ENCODE measurements around the gene PRKAR1A. TPM values are rescaled to one million over a fixed set of nuclear protein-coding genes. Genes with fewer than 3 reads are reported as not detected.
"Not testable (repeated sequence)": the region's sequence is repeated elsewhere in the genome, so short reads cannot be mapped to it uniquely, and the experiment has no call there.

PRKAR1A gene
- total and polyA plus RNA-seq, 2 donors = 183 to 326 TPM

- H3K4me1 ChIP-seq (ENCODE audit: insufficient read depth) = no peaks in the 10 kb centered on the region
- no peaks in the 10 kb centered on the region for H3K36me3 ChIP-seq (ENCODE audit: insufficient read depth)
- H3K27ac ChIP-seq (ENCODE audit: low read depth) = no peak overlapping the region
- no peak overlapping the region for H3K4me3 ChIP-seq (ENCODE audit: low read depth, low read length)
- no peak for DNase-seq (ENCODE audit: extremely low spot score)
Measured at GRCh38 chr17:68569346-68569745, 57.1 kb downstream of the PRKAR1A start.

GRCh38 chr17:68570526-68570925 lies 58.3 kb downstream of the PRKAR1A start:
- 54% methylated on average over 1 of the region's 1 CpG for WGBS
- Histone ChIP-seq H3K4me1 (ENCODE audit: insufficient read depth) (no peaks in the 10 kb centered on the region), H3K36me3 (ENCODE audit: insufficient read depth) (no peaks in the 10 kb centered on the region), H3K27ac (ENCODE audit: low read depth) (no peak overlapping the region), H3K4me3 (ENCODE audit: low read depth, low read length) (no peak overlapping the region)
- no peak for DNase-seq (ENCODE audit: extremely low spot score)

DNA sequence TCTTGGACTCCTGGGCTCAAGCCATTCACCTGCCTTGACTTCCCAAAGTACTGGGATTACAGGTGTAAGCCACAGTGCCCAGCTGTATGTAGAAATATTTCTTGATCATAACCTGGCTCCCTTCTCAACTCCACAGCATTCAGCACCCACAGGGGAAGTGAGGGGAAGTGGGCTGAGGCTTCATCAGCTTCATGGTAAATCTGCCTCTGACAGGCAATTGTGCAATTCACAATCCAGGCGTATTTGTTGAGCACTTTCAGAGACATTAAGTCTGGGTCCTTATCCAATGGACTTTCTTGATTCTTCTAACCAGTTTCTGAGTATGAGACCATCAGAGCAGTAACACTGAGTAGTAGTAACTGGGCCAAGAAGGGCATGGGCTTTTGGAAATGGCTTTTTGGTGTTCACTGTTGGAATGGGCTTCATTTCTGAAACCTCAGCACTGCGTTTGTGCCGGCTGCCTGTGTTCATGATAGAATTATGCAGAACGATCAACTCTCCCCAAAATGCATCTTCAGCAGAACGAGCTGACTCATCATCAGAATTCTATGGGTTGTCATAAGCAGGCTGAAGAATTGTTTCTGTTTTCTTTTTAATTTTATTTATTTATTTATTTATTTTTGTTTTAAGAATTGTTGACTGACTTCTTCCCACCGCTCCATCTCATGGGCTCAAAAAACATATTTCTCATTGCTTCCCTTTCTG lies 60.1 kb downstream of the PRKAR1A start:
- no peak overlapping the region for H3K27ac ChIP-seq (ENCODE audit: low read depth)
- no peak overlapping the region for H3K4me3 ChIP-seq (ENCODE audit: low read depth, low read length)
- no peaks in the 10 kb centered on the region for H3K4me1 ChIP-seq (ENCODE audit: insufficient read depth)
- no peaks in the 10 kb centered on the region for H3K36me3 ChIP-seq (ENCODE audit: insufficient read depth)
- no peak for DNase-seq (ENCODE audit: extremely low spot score)
- WGBS = 91% methylated on average over 6 of the region's 6 CpGs

- WGBS = 98% methylated on average over 1 of the region's 1 CpG
- no peak overlapping the region for H3K27ac ChIP-seq (ENCODE audit: low read depth)
- no peaks in the 10 kb centered on the region for H3K4me1 ChIP-seq (ENCODE audit: insufficient read depth)
Measured at GRCh38 chr17:68573338-68573737, 61.1 kb downstream of the PRKAR1A start.

GRCh38 chr17:68576137-68576536 lies 63.9 kb downstream of the PRKAR1A start:
- Histone ChIP-seq H3K4me3 (ENCODE audit: low read depth, low read length) (no peak overlapping the region), H3K27ac (ENCODE audit: low read depth) (no peak overlapping the region), H3K36me3 (ENCODE audit: insufficient read depth) (no peaks in the 10 kb centered on the region), H3K4me1 (ENCODE audit: insufficient read depth) (no peaks in the 10 kb centered on the region)
- no peak for DNase-seq (ENCODE audit: extremely low spot score)
- 98% methylated on average over 2 of the region's 2 CpGs for WGBS

More at GRCh38 chr17:68573338-68573737, 61.1 kb downstream of the PRKAR1A start:
- H3K36me3 ChIP-seq (ENCODE audit: insufficient read depth) = no peaks in the 10 kb centered on the region
- no peak for DNase-seq (ENCODE audit: extremely low spot score)
- H3K4me3 ChIP-seq (ENCODE audit: low read depth, low read length) = no peak overlapping the region

GRCh38 chr17:68576811-68577496 lies 64.7 kb downstream of the PRKAR1A start:
- DNase-seq (ENCODE audit: extremely low spot score) = no peak
- H3K4me1 ChIP-seq (ENCODE audit: insufficient read depth) = no peaks in the 10 kb centered on the region
- no peak overlapping the region for H3K27ac ChIP-seq (ENCODE audit: low read depth)
- no peak overlapping the region for H3K4me3 ChIP-seq (ENCODE audit: low read depth, low read length)
- 48% methylated on average over 8 of the region's 8 CpGs for WGBS
- no peaks in the 10 kb centered on the region for H3K36me3 ChIP-seq (ENCODE audit: insufficient read depth)

DNA sequence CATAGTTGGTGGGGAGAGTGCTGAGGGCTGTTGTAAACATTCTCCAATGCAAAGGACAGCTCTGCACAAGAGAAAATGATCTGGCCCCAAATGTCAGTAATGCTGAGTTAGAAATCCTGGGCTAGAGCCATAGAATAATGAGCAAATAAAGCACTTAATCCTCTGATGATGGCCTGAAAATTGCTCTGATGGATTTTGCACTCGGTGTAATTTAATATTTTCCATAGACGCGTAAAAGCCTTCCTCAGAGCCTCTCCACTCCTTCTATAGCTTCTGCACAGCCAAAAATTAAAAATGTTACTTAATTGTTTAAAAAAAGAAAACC lies 65.2 kb downstream of the PRKAR1A start:
- no peak for DNase-seq (ENCODE audit: extremely low spot score)
- WGBS = 49% methylated on average over 3 of the region's 3 CpGs
- H3K27ac ChIP-seq (ENCODE audit: low read depth) = no peak overlapping the region
- no peaks in the 10 kb centered on the region for H3K36me3 ChIP-seq (ENCODE audit: insufficient read depth)
- H3K4me1 ChIP-seq (ENCODE audit: insufficient read depth) = no peaks in the 10 kb centered on the region
- no peak overlapping the region for H3K4me3 ChIP-seq (ENCODE audit: low read depth, low read length)

DNA sequence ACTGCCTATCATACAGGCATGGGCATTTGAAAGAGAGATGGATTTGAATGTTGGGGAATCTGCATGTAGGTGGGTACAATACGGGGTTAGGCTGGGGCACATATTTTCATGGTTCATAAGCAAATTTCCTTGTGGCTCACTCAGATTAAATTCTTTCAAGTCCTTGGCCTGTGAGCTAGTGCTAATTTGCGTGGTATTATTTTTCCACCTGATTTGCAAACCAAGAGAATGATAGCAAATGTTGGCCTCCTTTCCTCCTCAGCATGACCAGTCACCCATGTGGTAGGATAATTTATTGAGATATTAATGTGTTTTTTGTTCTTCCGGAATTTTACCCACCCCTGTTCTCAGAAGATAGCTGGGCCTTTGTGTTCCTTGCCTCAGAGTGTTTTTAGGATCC lies 66.0 kb downstream of the PRKAR1A start:
- no peak for DNase-seq (ENCODE audit: extremely low spot score)
- Histone ChIP-seq H3K27ac (ENCODE audit: low read depth) (no peak overlapping the region), H3K4me1 (ENCODE audit: insufficient read depth) (no peaks in the 10 kb centered on the region), H3K36me3 (ENCODE audit: insufficient read depth) (no peaks in the 10 kb centered on the region), H3K4me3 (ENCODE audit: low read depth, low read length) (no peak overlapping the region)
- WGBS = 93% methylated on average over 3 of the region's 3 CpGs

DNA sequence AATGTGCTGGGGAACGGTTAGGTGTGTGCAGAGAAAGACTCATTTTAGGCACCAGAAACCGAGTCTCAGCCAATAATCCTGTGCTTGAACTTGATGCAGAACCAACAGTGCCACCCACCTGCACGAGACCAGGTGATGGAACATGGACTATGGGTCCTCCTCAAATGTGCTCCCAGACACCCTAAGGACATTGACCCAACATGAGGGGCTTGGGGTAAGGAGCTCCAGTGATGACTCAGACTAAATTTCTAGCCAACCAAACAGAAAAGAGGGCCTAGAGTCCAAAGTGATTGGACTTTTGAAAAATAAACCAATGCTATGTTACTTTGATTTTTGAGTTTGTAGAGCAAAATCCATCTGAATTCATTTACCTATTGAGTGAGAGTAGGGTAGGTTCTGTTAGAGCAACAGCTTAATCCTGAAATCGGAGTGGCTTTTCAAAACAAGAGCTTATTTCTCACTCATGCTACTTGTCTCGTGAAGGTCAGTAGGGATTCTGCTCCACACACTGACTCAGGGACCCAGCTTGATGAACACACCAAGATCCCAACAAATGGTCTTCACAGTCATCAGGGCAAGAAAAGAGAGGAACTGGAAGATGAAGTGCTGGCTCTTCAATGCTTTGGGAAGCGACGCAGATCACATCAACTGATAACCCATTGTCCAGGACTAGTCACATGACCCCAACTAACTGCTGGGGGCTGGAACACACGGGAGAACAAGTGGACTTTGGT lies 67.1 kb downstream of the PRKAR1A start:
- no peak for DNase-seq (ENCODE audit: extremely low spot score)
- WGBS = 91% methylated on average over 8 of the region's 8 CpGs
- Histone ChIP-seq H3K4me1 (ENCODE audit: insufficient read depth) (no peaks in the 10 kb centered on the region), H3K4me3 (ENCODE audit: low read depth, low read length) (no peak overlapping the region), H3K27ac (ENCODE audit: low read depth) (no peak overlapping the region), H3K36me3 (ENCODE audit: insufficient read depth) (no peaks in the 10 kb centered on the region)

DNA sequence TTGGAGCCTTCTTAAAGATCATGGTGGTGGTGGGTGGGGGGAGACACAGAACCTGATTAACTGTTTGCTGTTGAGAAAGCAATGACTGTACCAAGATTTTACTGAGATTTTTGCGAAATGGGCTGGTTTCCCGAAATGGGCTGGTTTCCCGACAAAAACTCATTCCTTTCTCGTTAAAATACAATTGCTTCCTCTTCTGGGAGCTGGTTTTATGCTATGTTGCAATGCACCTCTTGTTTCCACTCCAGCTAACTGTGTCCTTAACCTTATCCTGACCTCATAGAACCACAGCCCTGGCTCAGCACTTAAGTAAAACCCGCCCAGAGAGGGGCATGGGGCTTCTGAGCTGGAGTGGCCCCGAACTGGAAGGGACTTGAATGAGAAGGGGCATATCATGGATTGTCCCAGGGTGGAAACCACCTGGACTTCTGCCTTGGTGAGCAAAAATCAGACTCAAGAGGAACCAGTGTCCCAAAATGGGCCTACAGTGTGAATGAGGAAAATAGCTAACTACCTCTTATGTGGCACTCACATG lies 68.1 kb downstream of the PRKAR1A start:
- Histone ChIP-seq H3K36me3 (ENCODE audit: insufficient read depth) (no peaks in the 10 kb centered on the region), H3K4me1 (ENCODE audit: insufficient read depth) (no peaks in the 10 kb centered on the region), H3K4me3 (ENCODE audit: low read depth, low read length) (no peak overlapping the region), H3K27ac (ENCODE audit: low read depth) (no peak overlapping the region)
- no peak for DNase-seq (ENCODE audit: extremely low spot score)
- 70% methylated on average over 6 of the region's 6 CpGs for WGBS

- 91% methylated on average over 9 of the region's 9 CpGs for WGBS
Measured at GRCh38 chr17:68581863-68582645, 69.8 kb downstream of the PRKAR1A start.

DNA sequence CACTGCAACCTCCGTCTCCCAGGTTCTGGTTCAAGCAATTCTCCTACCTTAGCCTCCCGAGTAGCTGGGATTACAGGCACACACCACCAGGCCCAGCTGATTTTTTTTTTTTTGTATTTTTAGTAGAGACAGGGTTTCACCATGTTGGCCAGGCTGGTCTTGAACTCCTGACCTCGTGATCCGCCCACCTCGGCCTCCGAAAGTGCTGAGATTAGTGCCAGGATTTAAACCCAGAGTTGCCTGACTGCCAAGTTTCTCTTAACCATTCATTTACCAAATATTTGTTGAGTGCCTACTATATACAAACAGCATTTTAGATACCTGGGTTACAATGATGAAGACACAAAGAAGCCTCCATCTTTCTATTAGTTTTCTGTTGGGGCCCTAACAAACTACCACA lies 70.6 kb downstream of the PRKAR1A start:
- DNase-seq (ENCODE audit: extremely low spot score); H3K27ac ChIP-seq (ENCODE audit: low read depth); H3K4me1 ChIP-seq (ENCODE audit: insufficient read depth); H3K4me3 ChIP-seq (ENCODE audit: low read depth, low read length); H3K36me3 ChIP-seq (ENCODE audit: insufficient read depth): not testable (repeated sequence)
- 60% methylated on average over 6 of the region's 6 CpGs for WGBS

More at GRCh38 chr17:68581863-68582645, 69.8 kb downstream of the PRKAR1A start:
- H3K27ac ChIP-seq (ENCODE audit: low read depth) = no peak overlapping the region
- H3K4me3 ChIP-seq (ENCODE audit: low read depth, low read length) = no peak overlapping the region
- H3K4me1 ChIP-seq (ENCODE audit: insufficient read depth) = no peaks in the 10 kb centered on the region
- no peak for DNase-seq (ENCODE audit: extremely low spot score)
- no peaks in the 10 kb centered on the region for H3K36me3 ChIP-seq (ENCODE audit: insufficient read depth)

- Histone ChIP-seq H3K4me3 (ENCODE audit: low read depth, low read length) (no peak overlapping the region), H3K27ac (ENCODE audit: low read depth) (no peak overlapping the region), H3K4me1 (ENCODE audit: insufficient read depth) (no peaks in the 10 kb centered on the region), H3K36me3 (ENCODE audit: insufficient read depth) (no peaks in the 10 kb centered on the region)
- DNase-seq (ENCODE audit: extremely low spot score) = peak; percentile 65
- 57% methylated on average over 5 of the region's 5 CpGs for WGBS
Measured at GRCh38 chr17:68584581-68585303, 72.5 kb downstream of the PRKAR1A start.
